Astrocyte (in vitro differentiated cells and primary cell): ENCODE results near the gene PTPN4. TPM values are rescaled to one million over a fixed set of nuclear protein-coding genes. Genes with fewer than 3 reads are reported as not detected.
A peak's percentile ranks its signal among the peaks of the same experiment; 100 is the strongest.

Experiments
- DNase-seq: peaks from one replicate; pipeline ENCODE4 v3.0.0-alpha.2; 2010; ENCODE audit warnings: low read depth
- FAIRE-seq: peaks from 2 replicates; lab custom pipeline; 2011; peaks lifted over from hg19 to GRCh38; lab: Jason Lieb, UNC
- H2AFZ ChIP-seq: 2 replicates; pipeline ENCODE4 v1.6.0; 2012; ENCODE audit warnings: low read depth, low read length, inconsistent platforms
- H3K27ac ChIP-seq: 2 replicates; pipeline ENCODE4 v1.5.1; 2011; ENCODE audit warnings: low read depth, low read length, inconsistent platforms
- H3K27me3 ChIP-seq: 2 replicates; pipeline ENCODE4 v1.6.0; 2011; ENCODE audit warnings: low read length, inconsistent platforms; ENCODE audit not compliant: insufficient read depth
- H3K36me3 ChIP-seq: 2 replicates; pipeline ENCODE4 v1.5.1; 2011; ENCODE audit warnings: low read length, inconsistent platforms; ENCODE audit not compliant: insufficient read depth
- H3K4me1 ChIP-seq: 2 replicates; pipeline ENCODE4 v1.5.1; 2011; ENCODE audit warnings: low read length, inconsistent platforms; ENCODE audit not compliant: insufficient read depth
- H3K4me2 ChIP-seq: 2 replicates; pipeline ENCODE4 v1.6.0; 2012; ENCODE audit warnings: low read length, inconsistent platforms
- H3K4me3 ChIP-seq: 2 replicates; pipeline ENCODE4 v1.5.1; 2011; ENCODE audit warnings: low read depth, mild to moderate bottlenecking, low read length, inconsistent platforms; ENCODE audit not compliant: insufficient read depth
- H3K79me2 ChIP-seq: 2 replicates; pipeline ENCODE4 v1.6.0; 2012; ENCODE audit warnings: mild to moderate bottlenecking, low read length, inconsistent platforms; ENCODE audit not compliant: insufficient read depth
- H3K9ac ChIP-seq: 2 replicates; pipeline ENCODE4 v1.6.0; 2012; ENCODE audit warnings: mild to moderate bottlenecking, low read length, inconsistent platforms
- H3K9me3 ChIP-seq: 2 replicates; pipeline ENCODE4 v1.5.1; 2012; ENCODE audit warnings: low read depth, mild to moderate bottlenecking, low read length, inconsistent platforms; ENCODE audit not compliant: insufficient read depth
- H4K20me1 ChIP-seq: 2 replicates; pipeline ENCODE4 v1.6.0; 2012; ENCODE audit warnings: low read length, inconsistent platforms; ENCODE audit not compliant: insufficient read depth
- H3K27ac Mint-ChIP-seq: one replicate; pipeline ENCODE4 v1.8.0; 2021; ENCODE audit warnings: mild to moderate bottlenecking, mixed read lengths; ENCODE audit not compliant: unreplicated experiment
- H3K27me3 Mint-ChIP-seq: one replicate; pipeline ENCODE4 v1.8.0; 2021; ENCODE audit warnings: low read depth, mixed read lengths; ENCODE audit not compliant: unreplicated experiment
- H3K36me3 Mint-ChIP-seq: one replicate; pipeline ENCODE4 v1.8.0; 2021; ENCODE audit warnings: low read depth, mixed read lengths; ENCODE audit not compliant: unreplicated experiment
- H3K4me1 Mint-ChIP-seq: one replicate; pipeline ENCODE4 v1.8.0; 2021; ENCODE audit warnings: low read depth, mixed read lengths; ENCODE audit not compliant: unreplicated experiment
- H3K4me3 Mint-ChIP-seq: one replicate; pipeline ENCODE4 v1.8.0; 2021; ENCODE audit warnings: mild to moderate bottlenecking, moderate library complexity, mixed read lengths; ENCODE audit not compliant: unreplicated experiment
- H3K9me3 Mint-ChIP-seq: one replicate; pipeline ENCODE4 v1.8.0; 2021; ENCODE audit warnings: mild to moderate bottlenecking, mixed read lengths; ENCODE audit not compliant: unreplicated experiment
- CTCF ChIP-seq: IDR thresholded peaks from 2 replicates; pipeline ENCODE4 v1.5.1; 2011; ENCODE audit warnings: low read depth, mild to moderate bottlenecking, inconsistent platforms, low read length, moderate library complexity; ENCODE audit not compliant: insufficient read depth
- EZH2 ChIP-seq: IDR thresholded peaks from 2 replicates; pipeline ENCODE4 v1.6.1; 2012; ENCODE audit warnings: mild to moderate bottlenecking, low read length, inconsistent platforms; ENCODE audit not compliant: insufficient read depth
- total RNA-seq: library from RNA; stranded (reverse); gene quantifications from 2 replicates; pipeline ENCODE4 v1.2.1, GENCODE V29; 2021

The PTPN4 gene
- total RNA-seq, 1 donor from 2014 or later: 38.2 TPM

GRCh38 chr2:119753930-119754321, 5.8 kb upstream of the PTPN4 start:
- no peak overlapping the region for H3K27ac Mint-ChIP-seq
- Histone ChIP-seq H2AFZ (no peak overlapping the region), H3K9ac (no peak overlapping the region), H3K79me2 (no peaks in the 10 kb centered on the region), H3K4me3 (no peak overlapping the region), H3K27me3 (no peaks in the 10 kb centered on the region), H3K27ac (no peak overlapping the region), H3K4me2 (no peak overlapping the region), H4K20me1 (no peaks in the 10 kb centered on the region), H3K9me3 (no peaks in the 10 kb centered on the region), H3K36me3 (no peaks in the 10 kb centered on the region), H3K4me1 (peaks cover 20% of the 10 kb centered on the region)
- H3K9me3 Mint-ChIP-seq: no peaks in the 10 kb centered on the region
- no peak overlapping the region for H3K4me3 Mint-ChIP-seq
- H3K36me3 Mint-ChIP-seq: no peaks in the 10 kb centered on the region
- peaks cover 8% of the 10 kb centered on the region for H3K4me1 Mint-ChIP-seq
- no peak for FAIRE-seq
- no peak for DNase-seq
- TF ChIP-seq EZH2: no peak
- no peak for TF ChIP-seq CTCF
- no peaks in the 10 kb centered on the region for H3K27me3 Mint-ChIP-seq

- Histone ChIP-seq H3K79me2 (peaks cover 6% of the 10 kb centered on the region), H3K27me3 (no peaks in the 10 kb centered on the region), H3K9ac (no peak overlapping the region), H3K4me3 (no peak overlapping the region), H2AFZ (no peak overlapping the region), H3K4me2 (no peak overlapping the region), H3K36me3 (no peaks in the 10 kb centered on the region), H3K27ac (no peak overlapping the region), H4K20me1 (peaks cover 3% of the 10 kb centered on the region), H3K9me3 (no peaks in the 10 kb centered on the region), H3K4me1 (peaks cover 16% of the 10 kb centered on the region)
- FAIRE-seq (no peak), DNase-seq (no peak)
- Mint-ChIP-seq H3K4me3 (no peak overlapping the region), H3K27me3 (no peaks in the 10 kb centered on the region), H3K4me1 (peaks cover 4% of the 10 kb centered on the region), H3K9me3 (no peaks in the 10 kb centered on the region), H3K27ac (no peak overlapping the region), H3K36me3 (no peaks in the 10 kb centered on the region)
- TF ChIP-seq CTCF: no peak
- TF ChIP-seq EZH2: no peak
These were observed 3.8 kb upstream of the PTPN4 start for GRCh38 chr2:119755906-119756305.

GRCh38 chr2:119756837-119757236, 2.9 kb upstream of the PTPN4 start:
- Histone ChIP-seq H3K27ac (no peak overlapping the region), H3K4me3 (no peak overlapping the region), H3K9me3 (no peaks in the 10 kb centered on the region), H3K79me2 (peaks cover 16% of the 10 kb centered on the region), H2AFZ (no peak overlapping the region), H3K4me1 (peaks cover 20% of the 10 kb centered on the region), H3K9ac (no peak overlapping the region), H4K20me1 (peaks cover 4% of the 10 kb centered on the region), H3K36me3 (no peaks in the 10 kb centered on the region), H3K27me3 (no peaks in the 10 kb centered on the region), H3K4me2 (peak overlapping the region; percentile 27)
- no peaks in the 10 kb centered on the region for H3K27me3 Mint-ChIP-seq
- TF ChIP-seq EZH2 (no peak), CTCF (no peak)
- no peaks in the 10 kb centered on the region for H3K9me3 Mint-ChIP-seq
- no peak for FAIRE-seq
- peaks cover 3% of the 10 kb centered on the region for H3K4me1 Mint-ChIP-seq
- DNase-seq: peak; percentile 88
- no peak overlapping the region for H3K4me3 Mint-ChIP-seq
- H3K36me3 Mint-ChIP-seq: no peaks in the 10 kb centered on the region
- no peak overlapping the region for H3K27ac Mint-ChIP-seq
